K562 (cell line): ENCODE results near the gene NEK3. TPM values are rescaled to one million over a fixed set of nuclear protein-coding genes. Genes with fewer than 3 reads are reported as not detected.

Source experiments
- ATAC-seq: fragments of 200-7000 bp; cut with Tn5 transposase; 3 replicates; pipeline ENCODE4 v1.9.1; 2020; ENCODE audit warnings: moderate library complexity
- BruUV-seq: library from RNA; stranded (reverse); fragments of 400-500 nt; replicated peaks from 2 replicates; lab custom pipeline; 2021; lab: Mats Ljungman, UMichigan
- CTCF ChIA-PET: fragments of 300-600 bp; formaldehyde crosslinking; extraction: SDS; loops from one replicate; lab custom pipeline; 2021; ENCODE audit warnings: low intra/inter-chr PET ratio; lab: Yijun Ruan, JAX
- POLR2A ChIA-PET: fragments of 300-600, 350-650 bp; sonication (Branson Sonifier 250); formaldehyde crosslinking; extraction: SDS; loops from one replicate; lab custom pipeline; 2021; ENCODE audit warnings: antibody characterized with exemption, inconsistent platforms; lab: Yijun Ruan, JAX
- DNase-seq, 4 experiments: peaks; one replicate each; pipeline versions ENCODE4 v3.0.0 to v3.0.0-alpha.2; 2011 to 2018; ENCODE audit warnings: low spot score in 3 of 4, mixed read lengths in 3 of 4; ENCODE audit errors: extremely low read depth in 1 of 4
- FAIRE-seq: peaks from 2 replicates; lab custom pipeline; 2011; peaks lifted over from hg19 to GRCh38; lab: Jason Lieb, UNC
- H2AFZ ChIP-seq: 2 replicates; pipeline ENCODE4 v1.6.0; 2011; ENCODE audit warnings: low read depth, low read length, control low read depth, inconsistent platforms
- H3K27ac ChIP-seq: fragments of 200-600 bp; 3 replicates; pipeline ENCODE4 v1.8.0; 2011; ENCODE audit warnings: low read depth, mild to moderate bottlenecking, control low read depth, inconsistent platforms, low read length, moderate library complexity, mixed read lengths; ENCODE audit errors: extremely low read depth
- H3K27me3 ChIP-seq, 2 experiments: fragments of 300-600 bp in 1 of 2; 2 replicates in 1 of 2; 3 replicates in 1 of 2; pipeline versions ENCODE4 v1.6.0 to v1.8.0; 2011; ENCODE audit warnings: inconsistent platforms in 2 of 2, low read length in 2 of 2, mild to moderate bottlenecking in 1 of 2, mixed read lengths in 1 of 2, moderate library complexity in 1 of 2; ENCODE audit not compliant: control insufficient read depth in 2 of 2, insufficient read depth in 2 of 2
- H3K36me3 ChIP-seq: fragments of 300-600 bp; 3 replicates; pipeline ENCODE4 v1.8.0; 2011; ENCODE audit warnings: mild to moderate bottlenecking, low read length, inconsistent platforms; ENCODE audit not compliant: control insufficient read depth, insufficient read depth
- H3K4me1 ChIP-seq, 2 experiments: fragments of 200-600 bp in 1 of 2; replicated peaks in 1 of 2; 2 replicates in 1 of 2; 3 replicates in 1 of 2; pipeline versions ENCODE4 v1.5.1 to v1.8.0; 2011; ENCODE audit warnings: inconsistent platforms in 2 of 2, low read length in 2 of 2, mild to moderate bottlenecking in 1 of 2, mixed read lengths in 1 of 2, moderate library complexity in 1 of 2; ENCODE audit not compliant: control insufficient read depth in 2 of 2, insufficient read depth in 2 of 2
- H3K4me2 ChIP-seq: 2 replicates; pipeline ENCODE4 v1.6.1; 2011; ENCODE audit warnings: low read length, control low read depth, inconsistent platforms, mixed read lengths; ENCODE audit not compliant: insufficient read depth
- H3K4me3 ChIP-seq: fragments of 200-600 bp; sonication (generic), shearing (Covaris generic); 2 replicates; pipeline ENCODE4 v1.5.1; 2016; ENCODE audit warnings: control low read depth, inconsistent platforms
- H3K79me2 ChIP-seq: fragments of 200-600 bp; 3 replicates; pipeline ENCODE4 v1.8.0; 2011; ENCODE audit warnings: low read length, inconsistent platforms; ENCODE audit not compliant: control insufficient read depth, insufficient read depth
- H3K9ac ChIP-seq, 2 experiments: 2 replicates each; pipeline versions ENCODE4 v1.6.0 to v1.6.1; 2011; ENCODE audit warnings: low read depth in 2 of 2, low read length in 2 of 2, control low read depth in 1 of 2, inconsistent platforms in 1 of 2, mild to moderate bottlenecking in 1 of 2, mixed read lengths in 1 of 2; ENCODE audit not compliant: insufficient read depth in 1 of 2
- H3K9me1 ChIP-seq: one replicate; pipeline ENCODE4 v1.6.0; 2011; ENCODE audit warnings: inconsistent platforms, mild to moderate bottlenecking, low read length, moderate library complexity; ENCODE audit not compliant: control insufficient read depth, insufficient read depth
- H3K9me3 ChIP-seq: replicated peaks from 2 replicates; pipeline ENCODE4 v1.5.1; 2011; ENCODE audit warnings: low read depth, low read length, inconsistent platforms; ENCODE audit not compliant: control insufficient read depth, insufficient read depth
- H4K20me1 ChIP-seq: replicated peaks from 2 replicates; pipeline ENCODE4 v1.6.1; 2011; ENCODE audit warnings: low read length, inconsistent platforms, mixed read lengths; ENCODE audit not compliant: control insufficient read depth, insufficient read depth
- CBFA2T2 ChIP-seq: fragments of 450-650 bp; conservative IDR thresholded peaks from 2 replicates; pipeline ENCODE4 v1.6.1; 2017; ENCODE audit warnings: mild to moderate bottlenecking
- CEBPB ChIP-seq: fragments of 450-650 bp; IDR thresholded peaks from 2 replicates; pipeline ENCODE4 v1.6.1; 2016; ENCODE audit warnings: missing genetic modification characterization, missing compliant biosample characterization
- HCFC1 ChIP-seq: IDR thresholded peaks from 2 replicates; pipeline ENCODE4 v1.6.1; 2012; ENCODE audit warnings: low read depth, low read length, improper control_type of control experiment
- MEIS2 ChIP-seq: fragments of 450-650 bp; IDR thresholded peaks from 2 replicates; pipeline ENCODE4 v1.6.1; 2014; ENCODE audit warnings: mild to moderate bottlenecking; ENCODE audit not compliant: partially characterized antibody
- MIER1 ChIP-seq: fragments of 450-650 bp; IDR thresholded peaks from 2 replicates; pipeline ENCODE4 v1.6.1; 2016; ENCODE audit warnings: antibody characterized with exemption, mild to moderate bottlenecking, low read depth
- NR4A1 ChIP-seq, 2 experiments: fragments of 250-450 bp in 1 of 2; fragments of 450-650 bp in 1 of 2; sonication (Bioruptor Pico) in 1 of 2; IDR thresholded peaks; 2 replicates each; pipeline versions ENCODE4 v1.4.0 to v1.6.1; 2016 to 2020; ENCODE audit warnings: mild to moderate bottlenecking in 2 of 2, missing compliant biosample characterization in 1 of 2, missing genetic modification characterization in 1 of 2, moderate library complexity in 1 of 2
- RBM25 ChIP-seq: fragments of 200-400 bp; formaldehyde crosslinking; IDR thresholded peaks from 2 replicates; pipeline ENCODE4 v1.6.1; 2018; ENCODE audit warnings: low read length, low read depth, moderate library complexity; ENCODE audit not compliant: severe bottlenecking
- SOX6 ChIP-seq: fragments of 450-650 bp; IDR thresholded peaks from 2 replicates; pipeline ENCODE4 v1.6.1; 2014; ENCODE audit warnings: mild to moderate bottlenecking
- ZNF174 ChIP-seq: fragments of 250-450 bp; sonication (Bioruptor Pico); IDR thresholded peaks from 2 replicates; pipeline ENCODE4 v1.4.0; 2020; ENCODE audit warnings: mild to moderate bottlenecking
- WGBS: fragments of 100-300 bp; shearing (Covaris generic); methylation state at CpG from one replicate; pipeline ENCODE4 v1.1.6; 2016; ENCODE audit warnings: low coverage, mixed read lengths; ENCODE audit not compliant: insufficient coverage; ENCODE audit errors: missing lambda C conversion rate; 5-methylcytosine and 5-hydroxymethylcytosine counted together
- in situ Hi-C: fragments of 300-500 bp; cut with MboI; formaldehyde crosslinking; loops from 4 replicates; pipeline ENCODE4 v1.15.0; 2018; ENCODE audit warnings: inconsistent platforms, mixed read lengths
- intact Hi-C: fragments of 100-400 bp; cut with micrococcal nuclease; formaldehyde crosslinking; loops from 2 replicates; pipeline ENCODE4 v1.14.2; 2022
- polyA plus RNA-seq, 8 experiments: library from polyadenylated mRNA; depleted of rRNA in 4 of 8; stranded (reverse) in 5 of 8; unstranded in 3 of 8; fragments of >200 nt; fragmentation: Nextera tagmentation in 2 of 8; fragmentation: Illumina TruSeq in 1 of 8; extraction: Ambion mirVana in 2 of 8; extraction: Trizol in 1 of 8; gene quantifications; 2 replicates each; pipeline versions ENCODE4 v1.2.1 to v1.2.3, GENCODE V29; 2011 to 2014; ENCODE audit warnings: inconsistent platforms in 1 of 8, missing spikeins in 1 of 8
- total RNA-seq, 7 experiments: library from RNA; depleted of rRNA in 6 of 7; stranded (reverse); fragments of >200 nt in 6 of 7; fragmentation: Illumina TruSeq in 2 of 7; extraction: Trizol in 2 of 7; gene quantifications; 2 replicates each; pipeline versions ENCODE4 v1.2.1 to v1.2.3, GENCODE V29; 2011 to 2021; ENCODE audit warnings: low replicate concordance in 1 of 7
- TF ChIP-seq, protein P1 (sequence below): sonication (generic); formaldehyde crosslinking; IDR thresholded peaks from 2 replicates; pipeline ENCODE4 v1.8.1; 2023; ENCODE audit warnings: mild to moderate bottlenecking, missing genetic modification reagents
- TF ChIP-seq, protein P2 (sequence below): sonication (generic); formaldehyde crosslinking; IDR thresholded peaks from 2 replicates; pipeline ENCODE4 v1.8.0; 2023; ENCODE audit warnings: missing genetic modification reagents, mild to moderate bottlenecking, borderline replicate concordance
- TF ChIP-seq, protein P3 (sequence below): fragments of 200-400 bp; formaldehyde crosslinking; IDR thresholded peaks from 2 replicates; pipeline ENCODE4 v1.6.1; 2017; ENCODE audit warnings: mild to moderate bottlenecking, low read depth, low read length, moderate library complexity

The NEK3 gene
- total and polyA plus RNA-seq, 9 of the 15 experiments (the other 6 are each of a cell fraction or from before 2014, with no cell fraction given): 6.2 to 11.0 (median 9.3) TPM

DNA sequence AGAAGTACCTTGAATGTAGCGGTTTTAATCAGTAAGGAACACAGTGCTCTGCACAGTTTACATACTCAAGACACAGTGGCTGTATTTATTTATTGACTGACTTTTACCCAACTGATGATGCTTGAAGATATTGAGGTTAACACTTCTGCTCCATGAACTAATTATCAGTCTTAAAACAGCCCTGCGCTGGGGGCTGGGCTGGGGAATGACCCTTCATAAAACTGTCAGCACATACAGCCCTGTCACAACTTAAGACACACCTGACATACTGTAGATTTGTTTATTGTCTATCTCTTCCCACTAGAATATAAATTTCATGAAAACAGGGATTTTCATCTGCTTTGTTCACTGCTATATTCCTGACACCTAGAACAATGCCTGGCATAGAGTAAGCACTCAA lies 41.3 kb downstream of the NEK3 start:
- Histone ChIP-seq H3K27ac (no peak overlapping the region; the same call in 2 of the 3 replicates), H2AFZ (peak overlapping the region; percentile 72), H3K9me1 (no peaks in the 10 kb centered on the region), H3K4me2 (peak overlapping the region; percentile 69), H3K9me3 (no peaks in the 10 kb centered on the region), H3K4me3 (no peak overlapping the region), H4K20me1 (no peaks in the 10 kb centered on the region), H3K27me3 (no peaks in the 10 kb centered on the region), H3K4me1 (peaks cover 0 to 19% of the 10 kb centered on the region in 2 experiments; a peak in 2 of 5 replicates), H3K79me2 (no peaks in the 10 kb centered on the region), H3K9ac (0 out of 4 replicates have a peak overlapping the region, but pooled peaks of 1 of the 2 experiments have one; percentile 25), H3K36me3 (no peaks in the 10 kb centered on the region)
- FAIRE-seq (peak; percentile 60), ATAC-seq (peak; percentile 80), DNase-seq (peak in 2 of 4 experiments; percentile 42 to 65)
- ChIA-PET CTCF (no interaction called here), POLR2A (interaction anchor here (1.0 kb wide), 1 partner anchor 8 kb away, joined by 3 read pairs; no protein-coding TSS in a partner anchor)
- WGBS: 5% methylated on average over 2 of the region's 2 CpGs
- in situ Hi-C loops (no loop called here), intact Hi-C loops (no loop called here)
- no TSS peak for BruUV-seq
- TF ChIP-seq NR4A1 (CRISPR knock-in tag; IDR thresholded peaks at IDR 0.05) (no peak), NR4A1 (tag; IDR thresholded peaks at IDR 0.05) (no peak), RBM25 (no peak), CBFA2T2 (peak; percentile 70), HCFC1 (no peak), ZNF174 (CRISPR knock-in tag) (no peak), CEBPB (tag) (no peak), SOX6 (peak; percentile 36; the same call in 1 of the 2 replicates), MEIS2 (peak; percentile 96), MIER1 (no peak)
- TF ChIP-seq, protein P1, sequence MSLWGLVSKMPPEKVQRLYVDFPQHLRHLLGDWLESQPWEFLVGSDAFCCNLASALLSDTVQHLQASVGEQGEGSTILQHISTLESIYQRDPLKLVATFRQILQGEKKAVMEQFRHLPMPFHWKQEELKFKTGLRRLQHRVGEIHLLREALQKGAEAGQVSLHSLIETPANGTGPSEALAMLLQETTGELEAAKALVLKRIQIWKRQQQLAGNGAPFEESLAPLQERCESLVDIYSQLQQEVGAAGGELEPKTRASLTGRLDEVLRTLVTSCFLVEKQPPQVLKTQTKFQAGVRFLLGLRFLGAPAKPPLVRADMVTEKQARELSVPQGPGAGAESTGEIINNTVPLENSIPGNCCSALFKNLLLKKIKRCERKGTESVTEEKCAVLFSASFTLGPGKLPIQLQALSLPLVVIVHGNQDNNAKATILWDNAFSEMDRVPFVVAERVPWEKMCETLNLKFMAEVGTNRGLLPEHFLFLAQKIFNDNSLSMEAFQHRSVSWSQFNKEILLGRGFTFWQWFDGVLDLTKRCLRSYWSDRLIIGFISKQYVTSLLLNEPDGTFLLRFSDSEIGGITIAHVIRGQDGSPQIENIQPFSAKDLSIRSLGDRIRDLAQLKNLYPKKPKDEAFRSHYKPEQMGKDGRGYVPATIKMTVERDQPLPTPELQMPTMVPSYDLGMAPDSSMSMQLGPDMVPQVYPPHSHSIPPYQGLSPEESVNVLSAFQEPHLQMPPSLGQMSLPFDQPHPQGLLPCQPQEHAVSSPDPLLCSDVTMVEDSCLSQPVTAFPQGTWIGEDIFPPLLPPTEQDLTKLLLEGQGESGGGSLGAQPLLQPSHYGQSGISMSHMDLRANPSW (CRISPR knock-in tag): no peak
- TF ChIP-seq, protein P2, sequence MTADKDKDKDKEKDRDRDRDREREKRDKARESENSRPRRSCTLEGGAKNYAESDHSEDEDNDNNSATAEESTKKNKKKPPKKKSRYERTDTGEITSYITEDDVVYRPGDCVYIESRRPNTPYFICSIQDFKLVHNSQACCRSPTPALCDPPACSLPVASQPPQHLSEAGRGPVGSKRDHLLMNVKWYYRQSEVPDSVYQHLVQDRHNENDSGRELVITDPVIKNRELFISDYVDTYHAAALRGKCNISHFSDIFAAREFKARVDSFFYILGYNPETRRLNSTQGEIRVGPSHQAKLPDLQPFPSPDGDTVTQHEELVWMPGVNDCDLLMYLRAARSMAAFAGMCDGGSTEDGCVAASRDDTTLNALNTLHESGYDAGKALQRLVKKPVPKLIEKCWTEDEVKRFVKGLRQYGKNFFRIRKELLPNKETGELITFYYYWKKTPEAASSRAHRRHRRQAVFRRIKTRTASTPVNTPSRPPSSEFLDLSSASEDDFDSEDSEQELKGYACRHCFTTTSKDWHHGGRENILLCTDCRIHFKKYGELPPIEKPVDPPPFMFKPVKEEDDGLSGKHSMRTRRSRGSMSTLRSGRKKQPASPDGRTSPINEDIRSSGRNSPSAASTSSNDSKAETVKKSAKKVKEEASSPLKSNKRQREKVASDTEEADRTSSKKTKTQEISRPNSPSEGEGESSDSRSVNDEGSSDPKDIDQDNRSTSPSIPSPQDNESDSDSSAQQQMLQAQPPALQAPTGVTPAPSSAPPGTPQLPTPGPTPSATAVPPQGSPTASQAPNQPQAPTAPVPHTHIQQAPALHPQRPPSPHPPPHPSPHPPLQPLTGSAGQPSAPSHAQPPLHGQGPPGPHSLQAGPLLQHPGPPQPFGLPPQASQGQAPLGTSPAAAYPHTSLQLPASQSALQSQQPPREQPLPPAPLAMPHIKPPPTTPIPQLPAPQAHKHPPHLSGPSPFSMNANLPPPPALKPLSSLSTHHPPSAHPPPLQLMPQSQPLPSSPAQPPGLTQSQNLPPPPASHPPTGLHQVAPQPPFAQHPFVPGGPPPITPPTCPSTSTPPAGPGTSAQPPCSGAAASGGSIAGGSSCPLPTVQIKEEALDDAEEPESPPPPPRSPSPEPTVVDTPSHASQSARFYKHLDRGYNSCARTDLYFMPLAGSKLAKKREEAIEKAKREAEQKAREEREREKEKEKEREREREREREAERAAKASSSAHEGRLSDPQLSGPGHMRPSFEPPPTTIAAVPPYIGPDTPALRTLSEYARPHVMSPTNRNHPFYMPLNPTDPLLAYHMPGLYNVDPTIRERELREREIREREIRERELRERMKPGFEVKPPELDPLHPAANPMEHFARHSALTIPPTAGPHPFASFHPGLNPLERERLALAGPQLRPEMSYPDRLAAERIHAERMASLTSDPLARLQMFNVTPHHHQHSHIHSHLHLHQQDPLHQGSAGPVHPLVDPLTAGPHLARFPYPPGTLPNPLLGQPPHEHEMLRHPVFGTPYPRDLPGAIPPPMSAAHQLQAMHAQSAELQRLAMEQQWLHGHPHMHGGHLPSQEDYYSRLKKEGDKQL (CRISPR knock-in tag): no peak
- TF ChIP-seq, protein P3, sequence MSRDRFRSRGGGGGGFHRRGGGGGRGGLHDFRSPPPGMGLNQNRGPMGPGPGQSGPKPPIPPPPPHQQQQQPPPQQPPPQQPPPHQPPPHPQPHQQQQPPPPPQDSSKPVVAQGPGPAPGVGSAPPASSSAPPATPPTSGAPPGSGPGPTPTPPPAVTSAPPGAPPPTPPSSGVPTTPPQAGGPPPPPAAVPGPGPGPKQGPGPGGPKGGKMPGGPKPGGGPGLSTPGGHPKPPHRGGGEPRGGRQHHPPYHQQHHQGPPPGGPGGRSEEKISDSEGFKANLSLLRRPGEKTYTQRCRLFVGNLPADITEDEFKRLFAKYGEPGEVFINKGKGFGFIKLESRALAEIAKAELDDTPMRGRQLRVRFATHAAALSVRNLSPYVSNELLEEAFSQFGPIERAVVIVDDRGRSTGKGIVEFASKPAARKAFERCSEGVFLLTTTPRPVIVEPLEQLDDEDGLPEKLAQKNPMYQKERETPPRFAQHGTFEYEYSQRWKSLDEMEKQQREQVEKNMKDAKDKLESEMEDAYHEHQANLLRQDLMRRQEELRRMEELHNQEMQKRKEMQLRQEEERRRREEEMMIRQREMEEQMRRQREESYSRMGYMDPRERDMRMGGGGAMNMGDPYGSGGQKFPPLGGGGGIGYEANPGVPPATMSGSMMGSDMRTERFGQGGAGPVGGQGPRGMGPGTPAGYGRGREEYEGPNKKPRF: no peak
